Ascending aorta (tissue), 2 donors: Measurements from ENCODE around the gene RGS4. TPM values are rescaled to one million over a fixed set of nuclear protein-coding genes. Genes with fewer than 3 reads are reported as not detected.
A peak's percentile ranks its signal among the peaks of the same experiment; 100 is the strongest.

Source experiments
- DNase-seq, 2 donors: peaks; one replicate each; pipeline ENCODE4 v3.0.0-alpha.2; 2019; ENCODE audit warnings: low spot score in 2 of 2
- H3K27ac ChIP-seq, 2 donors: fragments of 200-600 bp; sonication (generic); one replicate each; pipeline ENCODE4 v1.5.1; 2016 to 2017; ENCODE audit warnings: mild to moderate bottlenecking in 1 of 2
- H3K27me3 ChIP-seq: fragments of 200-600 bp; sonication (generic); one replicate; pipeline ENCODE4 v1.5.1; 2017
- H3K36me3 ChIP-seq, 2 donors: fragments of 200-600 bp; sonication (generic); one replicate each; pipeline ENCODE4 v1.5.1; 2016
- H3K4me1 ChIP-seq, 2 donors: fragments of 200-600 bp; sonication (generic); one replicate each; pipeline ENCODE4 v1.5.1; 2016 to 2017; ENCODE audit warnings: mild to moderate bottlenecking in 1 of 2
- H3K4me3 ChIP-seq, 2 donors: fragments of 200-600 bp; sonication (generic); one replicate each; pipeline ENCODE4 v1.5.1; 2016 to 2017; ENCODE audit warnings: mild to moderate bottlenecking in 1 of 2
- H3K9me3 ChIP-seq, 2 donors: fragments of 200-600 bp; sonication (generic); one replicate each; pipeline ENCODE4 v1.5.1; 2016
- intact Hi-C: fragments of 100-400 bp; cut with DNase I; formaldehyde crosslinking; loops from one replicate; pipeline ENCODE4 v1.15.1; 2023
- total RNA-seq: library from RNA; depleted of rRNA; stranded (reverse); fragments of >200 nt; gene quantifications from one replicate; pipeline ENCODE4 v1.1.0, GENCODE V29; 2016
- TF ChIP-seq, protein P1 (sequence below), 3 experiments: fragments of 200-600 bp in 2 of 3; fragments of 450-650 bp in 1 of 3; sonication (generic) in 2 of 3; IDR thresholded peaks; one replicate each; pipeline ENCODE4 v1.5.1; 2016 to 2019; ENCODE audit warnings: antibody characterized with exemption in 3 of 3, mild to moderate bottlenecking in 1 of 3, moderate library complexity in 1 of 3

RGS4 gene
- 57.5 TPM for total RNA-seq

GRCh38 chr1:163069142-163069541 is at the start of gene RGS4:
RGS4 (plus strand) TSS chr1:163069361; CDS start chr1:163069485, 124 bp downstream.
- TF ChIP-seq, protein P1, sequence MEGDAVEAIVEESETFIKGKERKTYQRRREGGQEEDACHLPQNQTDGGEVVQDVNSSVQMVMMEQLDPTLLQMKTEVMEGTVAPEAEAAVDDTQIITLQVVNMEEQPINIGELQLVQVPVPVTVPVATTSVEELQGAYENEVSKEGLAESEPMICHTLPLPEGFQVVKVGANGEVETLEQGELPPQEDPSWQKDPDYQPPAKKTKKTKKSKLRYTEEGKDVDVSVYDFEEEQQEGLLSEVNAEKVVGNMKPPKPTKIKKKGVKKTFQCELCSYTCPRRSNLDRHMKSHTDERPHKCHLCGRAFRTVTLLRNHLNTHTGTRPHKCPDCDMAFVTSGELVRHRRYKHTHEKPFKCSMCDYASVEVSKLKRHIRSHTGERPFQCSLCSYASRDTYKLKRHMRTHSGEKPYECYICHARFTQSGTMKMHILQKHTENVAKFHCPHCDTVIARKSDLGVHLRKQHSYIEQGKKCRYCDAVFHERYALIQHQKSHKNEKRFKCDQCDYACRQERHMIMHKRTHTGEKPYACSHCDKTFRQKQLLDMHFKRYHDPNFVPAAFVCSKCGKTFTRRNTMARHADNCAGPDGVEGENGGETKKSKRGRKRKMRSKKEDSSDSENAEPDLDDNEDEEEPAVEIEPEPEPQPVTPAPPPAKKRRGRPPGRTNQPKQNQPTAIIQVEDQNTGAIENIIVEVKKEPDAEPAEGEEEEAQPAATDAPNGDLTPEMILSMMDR (IDR thresholded peaks at IDR 0.05): peak in 2 of 3 experiments; percentile 27 to 43
- Histone ChIP-seq H3K27me3 (no peaks in the 10 kb centered on the region), H3K4me3 (peak within 1 kb of the TSS; percentile 44 to 69), H3K9me3 (no peaks in the 10 kb centered on the region), H3K4me1 (peaks cover 0 to 12% of the 10 kb centered on the region in 2 donors), H3K27ac (peak within 1 kb of the TSS; percentile 27 to 69), H3K36me3 (peaks cover 5 to 10% of the 10 kb centered on the region in 2 donors)
- peak in 1 of 2 donors; percentile 76 for DNase-seq
- intact Hi-C loops: loop anchor here (2.0 kb wide), 1 partner anchor 190 kb away; no protein-coding TSS in a partner anchor

GRCh38 chr1:163022129-163022528 is 47.0 kb upstream of the RGS4 start:
- no peak overlapping the region for H3K27ac ChIP-seq
- H3K9me3 ChIP-seq: peaks cover 12 to 15% of the 10 kb centered on the region in 2 donors
- H3K27me3 ChIP-seq: no peaks in the 10 kb centered on the region
- no peaks in the 10 kb centered on the region for H3K36me3 ChIP-seq
- H3K4me1 ChIP-seq: no peaks in the 10 kb centered on the region
- intact Hi-C loops: no loop called here
- DNase-seq: no peak
- H3K4me3 ChIP-seq: no peak overlapping the region
- TF ChIP-seq, protein P1 (IDR thresholded peaks at IDR 0.05): no peak

GRCh38 chr1:163027610-163028009 is 41.6 kb upstream of the RGS4 start:
- intact Hi-C loops: no loop called here
- no peak overlapping the region for H3K4me3 ChIP-seq
- H3K27me3 ChIP-seq: no peaks in the 10 kb centered on the region
- peaks cover 7 to 12% of the 10 kb centered on the region in 2 donors for H3K9me3 ChIP-seq
- no peaks in the 10 kb centered on the region for H3K4me1 ChIP-seq
- TF ChIP-seq, protein P1 (IDR thresholded peaks at IDR 0.05): no peak
- no peaks in the 10 kb centered on the region for H3K36me3 ChIP-seq
- H3K27ac ChIP-seq: no peak overlapping the region
- no peak for DNase-seq

DNA sequence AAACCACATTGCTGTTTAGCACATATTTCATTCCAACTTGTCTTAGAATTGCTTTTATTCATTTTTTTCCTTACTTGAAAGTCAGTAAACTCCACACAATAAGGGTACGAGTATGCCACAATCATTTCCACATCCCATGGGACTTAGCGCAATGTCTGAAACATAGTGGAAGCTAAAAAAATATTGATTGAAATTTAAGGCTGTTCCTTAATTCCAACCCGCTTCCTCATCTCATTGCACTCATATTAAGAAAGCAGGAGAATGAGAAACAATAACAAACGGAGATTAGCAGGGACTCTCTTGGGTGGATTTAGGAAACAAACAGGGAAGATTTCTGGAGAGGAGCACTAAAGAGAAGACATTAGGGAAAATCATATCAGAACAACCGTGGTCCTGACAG is 39.3 kb upstream of the RGS4 start:
- H3K27ac ChIP-seq: no peak overlapping the region
- TF ChIP-seq, protein P1 (IDR thresholded peaks at IDR 0.05): no peak
- no peaks in the 10 kb centered on the region for H3K36me3 ChIP-seq
- no peaks in the 10 kb centered on the region for H3K9me3 ChIP-seq
- H3K4me3 ChIP-seq: no peak overlapping the region
- no peaks in the 10 kb centered on the region for H3K27me3 ChIP-seq
- DNase-seq: no peak
- intact Hi-C loops: no loop called here
- H3K4me1 ChIP-seq: no peaks in the 10 kb centered on the region

GRCh38 chr1:163035446-163036249 is 33.5 kb upstream of the RGS4 start:
- TF ChIP-seq, protein P1 (IDR thresholded peaks at IDR 0.05): no peak
- H3K4me3 ChIP-seq: no peak overlapping the region
- intact Hi-C loops: no loop called here
- no peak for DNase-seq
- H3K4me1 ChIP-seq: no peaks in the 10 kb centered on the region
- no peak overlapping the region for H3K27ac ChIP-seq
- H3K27me3 ChIP-seq: no peaks in the 10 kb centered on the region
- H3K36me3 ChIP-seq: no peaks in the 10 kb centered on the region
- no peaks in the 10 kb centered on the region for H3K9me3 ChIP-seq
